Smooth muscle cell (in vitro differentiated cells): ENCODE measurements around the gene MID1. TPM values are rescaled to one million over a fixed set of nuclear protein-coding genes. Genes with fewer than 3 reads are reported as not detected.

Source experiments
- DNase-seq: peaks from one replicate; lab custom pipeline; 2025; ENCODE audit not compliant: unreplicated experiment; lab: John Stamatoyannopoulos, UW
- H2AFZ ChIP-seq: fragments of 200-600 bp; sonication (generic); 2 replicates; pipeline ENCODE4 v1.6.0; 2016; ENCODE audit warnings: antibody characterized with exemption, low read depth, mild to moderate bottlenecking
- H3F3A ChIP-seq: fragments of 200-600 bp; sonication (generic); 2 replicates; pipeline ENCODE4 v1.6.0; 2017; ENCODE audit warnings: antibody characterized with exemption, low read depth
- H3K27ac ChIP-seq: fragments of 200-600 bp; sonication (generic); 2 replicates; pipeline ENCODE4 v1.5.1; 2016; ENCODE audit warnings: low read depth, mild to moderate bottlenecking
- H3K27me3 ChIP-seq: fragments of 200-600 bp; sonication (generic); 2 replicates; pipeline ENCODE4 v1.6.1; 2016; ENCODE audit warnings: low read depth, mild to moderate bottlenecking
- H3K36me3 ChIP-seq: fragments of 200-600 bp; sonication (generic); 2 replicates; pipeline ENCODE4 v1.5.1; 2016; ENCODE audit warnings: low read depth
- H3K4me1 ChIP-seq: fragments of 200-600 bp; sonication (generic); 2 replicates; pipeline ENCODE4 v1.5.1; 2016; ENCODE audit warnings: low read depth
- H3K4me2 ChIP-seq: fragments of 200-600 bp; sonication (generic); 2 replicates; pipeline ENCODE4 v1.6.0; 2016; ENCODE audit warnings: mild to moderate bottlenecking
- H3K4me3 ChIP-seq: fragments of 200-600 bp; sonication (generic); 2 replicates; pipeline ENCODE4 v1.5.1; 2016; ENCODE audit warnings: mild to moderate bottlenecking
- H3K79me2 ChIP-seq: fragments of 200-600 bp; sonication (generic); 2 replicates; pipeline ENCODE4 v1.6.0; 2016; ENCODE audit warnings: low read depth, mild to moderate bottlenecking
- H3K9ac ChIP-seq: fragments of 200-600 bp; sonication (generic); 2 replicates; pipeline ENCODE4 v1.6.0; 2016; ENCODE audit warnings: low read depth
- H3K9me3 ChIP-seq: fragments of 200-600 bp; sonication (generic); replicated peaks from 2 replicates; pipeline ENCODE4 v1.5.1; 2016; ENCODE audit warnings: low read depth
- H4K20me1 ChIP-seq: fragments of 200-600 bp; sonication (generic); 2 replicates; pipeline ENCODE4 v1.6.0; 2016; ENCODE audit warnings: low read depth
- CTCF ChIP-seq: fragments of 200-600 bp; sonication (generic); IDR thresholded peaks from 2 replicates; pipeline ENCODE4 v1.5.1; 2017; ENCODE audit warnings: borderline replicate concordance, mild to moderate bottlenecking, antibody characterized with exemption; ENCODE audit not compliant: insufficient read depth, poor library complexity, severe bottlenecking
- WGBS: methylation state at CpG from one replicate; pipeline ENCODE4 v1.1.7; 2016; ENCODE audit warnings: low lambda C conversion rate; 5-methylcytosine and 5-hydroxymethylcytosine counted together
- polyA plus RNA-seq: library from polyadenylated mRNA; unstranded; fragments of >200 nt; fragmentation: Nextera tagmentation; extraction: Ambion mirVana; gene quantifications from 2 replicates; pipeline ENCODE4 v1.2.1, GENCODE V29; 2016
- total RNA-seq: library from RNA; depleted of rRNA; stranded (reverse); fragments of >200 nt; gene quantifications from 2 replicates; pipeline ENCODE4 v1.2.3, GENCODE V29; 2014

MID1 gene
- total and polyA plus RNA-seq, 2 experiments from 2014 or later = 22.6 to 45.2 TPM

DNA sequence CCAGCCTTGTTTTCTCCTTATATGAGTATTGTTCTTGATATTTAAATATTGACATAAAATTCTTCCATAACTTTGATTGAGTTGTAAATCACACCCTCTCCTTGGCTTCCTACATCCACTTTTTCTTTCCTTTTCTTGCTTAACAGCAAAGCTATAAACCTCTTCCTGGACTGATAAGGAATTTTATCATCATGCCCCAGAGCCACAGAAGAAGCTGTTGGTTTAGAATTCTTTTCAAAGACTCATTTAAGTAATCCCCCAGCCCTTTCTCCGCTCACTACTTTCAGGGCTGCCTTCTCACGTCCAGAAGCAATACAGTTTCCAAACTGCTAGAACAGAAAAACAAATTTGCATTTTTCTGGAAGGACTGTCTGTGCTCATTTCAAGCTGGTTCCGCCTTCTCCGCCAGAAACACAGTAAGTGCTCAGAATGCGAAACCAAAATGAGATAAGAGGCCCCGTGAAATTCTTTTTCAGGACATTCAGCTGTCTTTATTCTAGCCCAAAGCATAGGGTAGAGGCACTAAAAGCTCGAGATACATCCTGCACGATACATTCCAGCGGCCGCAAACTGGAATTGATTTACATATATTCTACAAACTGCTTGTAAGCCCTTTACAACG, 849 bp downstream of the MID1 start:
- Histone ChIP-seq H3K79me2 (peaks cover 6% of the 10 kb centered on the region), H3K4me3 (peak overlapping the region; percentile 60), H3K9me3 (no peaks in the 10 kb centered on the region), H3K4me2 (peak overlapping the region; percentile 87), H3K9ac (peak overlapping the region; percentile 79), H3K4me1 (peaks cover 29% of the 10 kb centered on the region), H3F3A (no peaks in the 10 kb centered on the region), H4K20me1 (no peaks in the 10 kb centered on the region), H3K36me3 (no peaks in the 10 kb centered on the region), H3K27me3 (no peaks in the 10 kb centered on the region), H2AFZ (peak overlapping the region; percentile 51), H3K27ac (peak overlapping the region; percentile 94)
- WGBS = 43% methylated on average over 11 of the region's 11 CpGs
- TF ChIP-seq CTCF = no peak
- DNase-seq = no peak

DNA sequence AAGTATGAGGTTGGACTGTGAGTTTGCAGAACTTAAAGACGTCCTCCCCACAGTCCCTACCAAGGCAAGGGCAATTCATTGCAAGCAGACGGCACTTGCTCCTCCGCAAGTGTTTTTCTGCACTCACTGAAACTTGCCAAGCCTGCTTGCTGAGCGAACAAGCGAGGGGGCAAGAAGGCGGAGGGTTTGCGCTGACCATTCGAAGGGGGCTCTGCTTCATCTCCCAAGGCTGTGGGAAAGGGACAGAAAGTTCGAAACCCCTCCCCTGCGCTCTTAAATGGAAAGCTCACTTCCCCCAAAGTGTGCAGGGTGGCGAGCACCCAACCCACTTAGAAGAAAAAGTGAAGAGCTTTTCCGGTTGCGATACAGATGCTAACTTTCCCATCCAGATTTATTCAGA, 1.4 kb downstream of the MID1 start:
- DNase-seq = no peak
- no peak for TF ChIP-seq CTCF
- H2AFZ ChIP-seq = no peak overlapping the region
- peaks cover 11% of the 10 kb centered on the region for H3K79me2 ChIP-seq
- H3K36me3 ChIP-seq = no peaks in the 10 kb centered on the region
- H3K4me1 ChIP-seq = peaks cover 34% of the 10 kb centered on the region
- peak overlapping the region; percentile 87 for H3K4me2 ChIP-seq
- H4K20me1 ChIP-seq = no peaks in the 10 kb centered on the region
- peak overlapping the region; percentile 94 for H3K27ac ChIP-seq
- WGBS = 41% methylated on average over 13 of the region's 13 CpGs
- H3F3A ChIP-seq = no peaks in the 10 kb centered on the region
- H3K4me3 ChIP-seq = peak overlapping the region; percentile 60
- H3K27me3 ChIP-seq = no peaks in the 10 kb centered on the region
- H3K9ac ChIP-seq = peak overlapping the region; percentile 79
- H3K9me3 ChIP-seq = no peaks in the 10 kb centered on the region

- H3K4me1 ChIP-seq = peaks cover 36% of the 10 kb centered on the region
- H3K27ac ChIP-seq = peak overlapping the region; percentile 94
Measured at GRCh38 chrX:10617999-10618351, 2.4 kb downstream of the MID1 start.

More at GRCh38 chrX:10617999-10618351, 2.4 kb downstream of the MID1 start:
- Histone ChIP-seq H4K20me1 (no peaks in the 10 kb centered on the region), H3K79me2 (peaks cover 16% of the 10 kb centered on the region), H3K9me3 (no peaks in the 10 kb centered on the region), H3K4me3 (peak overlapping the region; percentile 60), H3K4me2 (peak overlapping the region; percentile 87), H3K9ac (peak overlapping the region; percentile 79), H3K36me3 (no peaks in the 10 kb centered on the region), H3F3A (no peaks in the 10 kb centered on the region), H2AFZ (no peak overlapping the region), H3K27me3 (no peaks in the 10 kb centered on the region)
- no peak for DNase-seq
- WGBS = 44% methylated on average over 3 of the region's 3 CpGs
- no peak for TF ChIP-seq CTCF
